ENCODE measurements around the gene PDE7B.

- TF ChIP-seq UBTF (IDR thresholded peaks at IDR 0.05; ENCODE audit: borderline replicate concordance in 1 of 2, low read depth in 2 of 2, low read length in 2 of 2) (no peak), CBX2 (IDR thresholded peaks at IDR 0.05; ENCODE audit: insufficient read depth, low read length, poor library complexity, severe bottlenecking) (no peak), TAF7 (tag; IDR thresholded peaks at IDR 0.05) (no peak), JUND (IDR thresholded peaks at IDR 0.05; ENCODE audit: borderline replicate concordance, low read depth, low read length) (no peak), JUND (tag; IDR thresholded peaks at IDR 0.05; ENCODE audit: borderline replicate concordance, low read depth, low read length) (no peak), ATF1 (CRISPR knock-in tag; IDR thresholded peaks at IDR 0.05) (no peak), ATF1 (tag; IDR thresholded peaks at IDR 0.05) (no peak), USF1 (CRISPR knock-in tag; IDR thresholded peaks at IDR 0.05) (no peak), BMI1 (IDR thresholded peaks at IDR 0.05; ENCODE audit: low read length) (no peak)
Observed at GRCh38 chr6:136007345-136007744, 155.8 kb downstream of the PDE7B start.
